ENCODE results near the gene FOXC1.

The FOXC1 gene

DNA sequence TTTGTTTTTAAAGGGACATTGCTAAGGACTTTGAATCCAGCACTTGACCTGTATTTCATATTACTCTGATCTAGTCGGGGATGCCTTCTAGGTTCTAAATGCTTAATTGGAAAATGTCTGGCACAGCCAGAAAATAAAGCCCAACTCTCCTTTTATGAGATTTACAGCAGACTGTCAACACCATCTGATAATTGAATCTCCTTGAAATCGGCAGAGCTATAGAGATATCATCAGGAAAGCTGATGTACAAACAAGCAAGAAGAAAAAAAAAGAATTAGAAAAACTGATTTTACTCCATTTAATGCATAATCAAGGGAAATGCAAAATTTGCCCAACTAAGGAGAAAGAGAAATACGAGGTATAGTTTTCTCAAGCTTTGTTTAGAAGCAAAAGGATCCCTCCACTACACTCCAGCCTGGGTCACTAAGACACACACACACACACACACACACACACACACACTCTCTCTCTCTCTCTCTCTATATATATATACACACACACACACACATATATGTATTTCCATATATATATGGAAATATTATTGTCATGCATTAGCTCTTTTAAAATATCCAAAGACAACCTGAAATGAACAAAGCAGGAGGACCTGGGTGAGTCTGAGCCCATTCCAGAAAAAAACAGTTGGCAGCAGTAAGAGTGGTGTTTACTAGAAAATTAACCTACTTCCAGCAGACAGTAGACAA lies 9.5 kb upstream of the FOXC1 start:
- no peak for DNase-seq (ENCODE audit: low read depth in 2 of 2)

- DNase-seq (ENCODE audit: low read depth in 2 of 2), result no peak
These were observed 9.0 kb upstream of the FOXC1 start for GRCh38 chr6:1600764-1601157.

GRCh38 chr6:1601158-1602048 lies 8.3 kb upstream of the FOXC1 start:
- no peak for DNase-seq (ENCODE audit: low read depth in 2 of 2)

- DNase-seq (ENCODE audit: low read depth in 2 of 2), result no peak
These were observed 7.5 kb upstream of the FOXC1 start for GRCh38 chr6:1602049-1602713.

DNA sequence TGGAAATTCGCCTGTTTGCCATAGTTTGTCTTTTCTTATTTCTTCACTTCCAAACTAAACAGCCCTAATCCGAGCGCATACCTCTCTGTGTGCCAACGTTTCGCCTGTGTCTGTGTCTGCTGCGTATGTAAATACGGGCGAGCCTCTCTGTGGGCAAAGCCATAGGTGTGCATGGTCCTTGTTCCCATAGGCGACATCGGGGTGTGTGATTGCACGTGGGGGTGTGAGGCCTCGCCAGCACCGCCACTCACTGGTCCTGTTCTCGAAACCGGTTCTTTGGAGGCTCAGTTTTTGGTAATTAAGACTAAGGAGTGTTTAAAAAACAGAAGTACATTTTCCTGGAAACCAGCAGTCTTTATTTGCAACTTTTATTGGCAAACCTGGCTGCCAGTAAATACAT lies 6.0 kb upstream of the FOXC1 start:
- DNase-seq (ENCODE audit: low read depth in 2 of 2), result no peak

GRCh38 chr6:1604158-1605003 lies 5.3 kb upstream of the FOXC1 start:
- peak; percentile 52 to 63 for DNase-seq (ENCODE audit: low read depth in 2 of 2)

DNA sequence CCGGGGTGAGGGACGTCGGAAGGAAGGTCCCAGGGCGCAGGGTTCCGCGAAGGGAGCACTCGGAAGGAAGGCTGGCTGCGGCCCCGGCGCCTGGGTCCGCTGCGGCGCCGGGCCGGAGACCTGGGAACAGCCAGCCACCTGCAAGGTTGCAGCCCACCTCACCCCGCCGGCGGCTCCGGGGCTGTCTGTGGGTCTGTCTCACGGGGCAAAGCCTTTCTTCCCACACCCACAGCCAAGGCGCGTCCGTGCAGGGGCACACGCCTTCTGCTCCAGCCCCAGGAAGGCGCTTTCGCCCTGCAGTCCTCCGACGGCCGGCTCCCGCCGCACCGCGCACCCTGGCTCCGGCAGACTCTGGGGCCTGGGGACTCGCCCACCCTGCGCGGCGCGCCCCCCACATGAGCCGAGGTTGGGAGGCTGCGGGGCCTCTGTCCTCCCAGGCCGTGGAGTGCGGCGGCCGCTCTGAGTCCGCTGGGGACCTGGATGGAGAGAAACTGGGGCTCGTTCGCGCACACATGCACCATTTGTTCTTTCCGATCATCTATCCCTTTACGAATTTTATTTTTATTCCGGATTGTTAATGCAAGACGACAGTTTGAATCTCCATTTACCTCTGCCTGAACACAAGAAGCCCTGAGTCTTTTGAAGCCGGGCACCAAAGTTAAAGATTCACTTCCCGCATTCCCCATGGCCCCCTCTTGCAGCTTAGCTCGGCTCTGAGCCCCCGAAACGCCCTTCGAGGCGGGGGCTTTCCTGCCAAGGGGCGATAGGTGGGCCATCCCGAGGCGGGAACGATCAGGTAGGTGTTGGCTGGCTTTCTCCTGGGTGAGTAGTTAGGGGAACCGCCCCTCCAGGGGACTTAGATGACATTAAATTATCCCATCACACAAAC lies 4.5 kb upstream of the FOXC1 start:
- DNase-seq (ENCODE audit: low read depth in 2 of 2), result no peak

DNA sequence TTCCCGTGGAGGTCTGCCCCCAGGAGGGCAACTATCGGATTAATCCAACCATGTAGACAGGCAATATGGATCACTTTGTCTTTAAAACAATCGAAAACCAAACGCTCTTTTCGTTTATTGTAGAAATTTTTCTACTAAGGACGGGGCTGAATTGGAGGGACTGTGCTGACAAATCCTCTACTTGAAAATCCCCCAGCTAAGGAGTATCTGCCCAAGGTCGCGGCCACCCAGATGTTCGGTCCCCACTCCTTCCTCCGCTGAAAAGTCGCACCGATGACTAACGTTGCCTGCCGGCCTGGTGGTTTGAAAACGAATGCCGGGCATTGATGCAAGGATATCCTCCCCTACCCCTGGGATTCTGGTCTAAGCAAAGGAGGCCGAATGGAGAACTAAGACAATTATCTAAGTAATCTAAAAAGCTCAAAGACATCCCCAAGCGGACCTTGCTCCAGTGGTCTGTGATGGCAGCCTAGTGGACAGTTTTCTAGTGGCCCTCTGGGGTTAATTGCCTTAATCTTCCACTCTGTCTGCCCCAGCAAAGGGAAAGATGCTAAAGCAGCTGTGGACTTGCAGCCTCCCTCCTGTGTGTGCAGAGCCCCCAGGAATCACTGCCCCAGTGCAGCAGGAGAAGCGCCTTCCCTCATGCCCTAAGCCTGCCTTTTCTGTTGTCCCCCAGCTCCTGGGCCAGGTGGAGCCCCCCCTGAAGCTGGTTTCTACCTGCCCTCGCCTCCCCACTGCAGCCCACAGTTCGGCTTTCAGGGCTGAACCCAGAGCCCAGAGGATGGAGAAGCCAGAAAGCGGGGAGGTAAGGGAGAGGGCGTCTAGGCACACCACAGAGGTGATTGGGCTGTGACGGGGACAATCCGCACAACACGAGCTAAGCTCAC lies 3.6 kb upstream of the FOXC1 start:
- DNase-seq (ENCODE audit: low read depth in 2 of 2), result no peak

DNA sequence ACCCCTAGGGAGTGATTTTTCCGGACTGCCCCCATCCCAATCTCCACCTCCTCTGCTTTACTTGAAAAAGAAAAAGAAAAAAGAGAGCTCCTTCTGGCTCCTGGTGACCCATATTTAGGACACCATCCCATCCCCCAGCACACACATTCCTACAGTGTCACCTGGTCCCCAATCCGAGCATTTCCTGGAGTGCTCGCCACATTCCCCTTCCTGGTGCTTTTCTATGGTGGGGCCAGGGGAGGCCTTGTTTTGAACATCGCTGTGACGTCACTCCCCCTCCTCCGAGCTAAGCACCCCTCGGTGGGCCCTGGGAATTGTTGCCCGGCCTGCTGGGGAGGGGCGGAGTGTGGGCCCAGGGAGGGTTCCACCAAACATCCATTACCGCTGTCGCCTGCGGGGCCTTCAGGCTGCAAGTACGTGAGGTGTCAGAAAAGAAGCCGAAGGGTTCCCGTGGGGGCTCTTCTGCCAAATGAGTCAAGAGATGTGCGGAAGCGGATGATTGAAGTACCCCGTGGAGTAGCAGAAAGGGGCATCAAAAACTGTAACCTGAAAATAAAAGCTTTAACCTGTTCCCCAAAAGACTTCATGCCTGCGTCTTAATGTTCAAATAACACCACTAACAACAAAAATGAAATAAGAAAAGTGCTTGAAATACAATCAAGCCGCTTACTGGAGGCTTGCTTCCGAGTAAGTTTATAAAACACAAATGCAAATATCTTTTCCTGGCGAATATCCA lies 2.8 kb upstream of the FOXC1 start:
- DNase-seq (ENCODE audit: low read depth in 2 of 2), result no peak

GRCh38 chr6:1607516-1608221 lies 2.0 kb upstream of the FOXC1 start:
- DNase-seq (ENCODE audit: low read depth in 2 of 2), result no peak

DNA sequence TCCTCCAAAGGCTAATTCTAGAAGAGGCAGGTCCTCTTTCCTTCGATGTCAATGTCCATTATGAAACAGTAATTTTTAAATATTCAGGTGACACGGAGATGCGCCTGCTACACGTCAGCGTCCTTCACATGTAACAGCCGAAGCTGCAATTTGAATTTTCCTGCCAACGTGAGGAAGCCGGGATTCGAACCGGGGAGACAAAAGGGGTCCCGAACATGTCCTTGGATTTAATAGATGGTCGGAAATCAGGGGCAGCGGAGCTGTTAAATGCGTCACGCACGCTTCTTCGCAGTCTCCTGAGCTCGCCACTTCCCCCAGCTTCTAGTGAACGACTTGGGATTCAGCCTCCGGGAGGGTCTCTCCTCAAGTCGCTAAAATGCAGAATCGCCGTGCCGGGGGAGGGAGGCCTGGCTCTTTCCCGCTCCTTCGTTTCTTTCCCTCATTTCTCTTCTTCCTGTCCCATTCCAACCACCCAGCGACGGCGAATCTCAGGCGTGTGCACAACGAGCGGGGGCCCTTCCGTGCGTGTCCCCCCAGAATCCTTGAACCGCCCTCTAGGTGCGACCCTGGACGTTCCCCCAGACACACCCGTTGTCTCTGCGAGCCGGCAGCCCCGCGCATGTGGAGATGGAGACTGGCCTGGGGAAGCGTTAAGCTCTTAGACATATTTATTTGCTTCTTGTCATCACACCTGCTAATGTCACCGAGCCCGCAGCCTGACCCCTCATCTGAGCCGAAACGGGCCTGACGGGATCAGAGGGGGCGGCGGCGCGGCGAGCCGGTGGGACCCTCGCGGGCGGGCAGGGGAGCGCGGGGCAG lies 1.3 kb upstream of the FOXC1 start:
- no peak for DNase-seq (ENCODE audit: low read depth in 2 of 2)

DNA sequence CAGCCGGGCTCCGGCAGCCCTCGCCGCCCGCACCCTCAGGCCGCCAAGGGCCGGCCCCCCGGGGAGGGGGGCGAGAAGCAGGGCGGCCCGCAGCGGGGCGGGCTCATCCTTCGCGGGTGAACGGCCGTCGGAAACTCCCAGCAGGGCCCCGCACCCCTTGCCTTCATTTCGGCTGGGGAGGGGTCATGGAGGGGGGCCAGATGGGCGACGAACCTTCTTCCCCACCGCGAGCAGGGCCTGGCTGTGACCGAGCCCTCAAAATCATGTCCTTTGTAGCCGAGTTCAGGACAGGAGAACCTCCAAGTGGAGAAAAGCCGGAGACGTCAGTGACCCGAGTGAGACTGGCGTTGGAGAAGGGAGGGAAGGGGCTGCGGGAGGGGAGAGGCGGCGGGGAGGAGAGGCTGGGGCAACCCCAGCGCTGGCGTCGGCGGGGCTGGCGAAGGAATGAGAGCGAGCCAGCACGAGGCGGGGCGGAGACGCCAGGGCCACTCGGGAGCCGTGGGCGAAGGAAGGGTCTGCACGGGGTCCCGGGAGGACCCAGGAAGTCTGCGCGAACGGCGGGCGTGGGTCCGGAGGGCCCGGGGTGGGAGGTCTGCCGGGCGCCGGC lies 571 bp upstream of the FOXC1 start:
- no peak for DNase-seq (ENCODE audit: low read depth in 2 of 2)

- DNase-seq (ENCODE audit: low read depth in 2 of 2), result no peak
These were observed 994 bp downstream of the FOXC1 start for GRCh38 chr6:1610497-1611321.

- DNase-seq (ENCODE audit: low read depth in 2 of 2), result no peak
These were observed 1.5 kb downstream of the FOXC1 start for GRCh38 chr6:1611322-1611571.

DNA sequence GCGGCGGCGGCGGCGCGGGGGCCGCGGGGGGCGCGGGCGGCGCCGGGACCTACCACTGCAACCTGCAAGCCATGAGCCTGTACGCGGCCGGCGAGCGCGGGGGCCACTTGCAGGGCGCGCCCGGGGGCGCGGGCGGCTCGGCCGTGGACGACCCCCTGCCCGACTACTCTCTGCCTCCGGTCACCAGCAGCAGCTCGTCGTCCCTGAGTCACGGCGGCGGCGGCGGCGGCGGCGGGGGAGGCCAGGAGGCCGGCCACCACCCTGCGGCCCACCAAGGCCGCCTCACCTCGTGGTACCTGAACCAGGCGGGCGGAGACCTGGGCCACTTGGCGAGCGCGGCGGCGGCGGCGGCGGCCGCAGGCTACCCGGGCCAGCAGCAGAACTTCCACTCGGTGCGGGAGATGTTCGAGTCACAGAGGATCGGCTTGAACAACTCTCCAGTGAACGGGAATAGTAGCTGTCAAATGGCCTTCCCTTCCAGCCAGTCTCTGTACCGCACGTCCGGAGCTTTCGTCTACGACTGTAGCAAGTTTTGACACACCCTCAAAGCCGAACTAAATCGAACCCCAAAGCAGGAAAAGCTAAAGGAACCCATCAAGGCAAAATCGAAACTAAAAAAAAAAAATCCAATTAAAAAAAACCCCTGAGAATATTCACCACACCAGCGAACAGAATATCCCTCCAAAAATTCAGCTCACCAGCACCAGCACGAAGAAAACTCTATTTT lies 2.0 kb downstream of the FOXC1 start:
- no peak for DNase-seq (ENCODE audit: low read depth in 2 of 2)
